HCT116 (cell line): Measurements from ENCODE around the gene STK32B. TPM values are rescaled to one million over a fixed set of nuclear protein-coding genes. Genes with fewer than 3 reads are reported as not detected.

ENCODE experiments used
- ATAC-seq: fragments of 200-7000 bp; cut with Tn5 transposase; 2 replicates; pipeline ENCODE4 v1.9.1; 2020; ENCODE audit warnings: mild to moderate bottlenecking, moderate library complexity
- BruUV-seq: library from RNA; stranded (reverse); fragments of 400-500 nt; replicated peaks from 2 replicates; lab custom pipeline; 2021; lab: Mats Ljungman, UMichigan
- CTCF ChIA-PET: fragments of 300-600 bp; sonication (Branson Sonifier 250); formaldehyde crosslinking; loops from one replicate; lab custom pipeline; 2021; ENCODE audit warnings: antibody characterized with exemption; lab: Charles Lee
- POLR2A ChIA-PET: fragments of 300-600, 350-600 bp; sonication (Branson Sonifier 250); formaldehyde crosslinking; loops from one replicate; lab custom pipeline; 2021; ENCODE audit warnings: antibody characterized with exemption; lab: Charles Lee
- RAD21 ChIA-PET, 2 experiments: fragments of 300-600 bp; sonication (Branson Sonifier 250); formaldehyde crosslinking; loops; one replicate each; lab custom pipeline; 2023; ENCODE audit warnings: low total read pairs in 2 of 2; ENCODE audit not compliant: uncharacterized antibody in 2 of 2, unreplicated experiment in 2 of 2, low non-redundant PET in 1 of 2; lab: Charles Lee
- DNase-seq: peaks from one replicate; pipeline ENCODE4 v3.0.0-alpha.2; 2010; ENCODE audit warnings: low read depth, low spot score
- H2AFZ ChIP-seq: fragments of 200-600 bp; shearing (Covaris generic), sonication (generic); 2 replicates; pipeline ENCODE4 v1.6.1; 2017; ENCODE audit warnings: low read depth, mixed run types, mixed read lengths, antibody characterized with exemption, low read length; ENCODE audit not compliant: poor library complexity, severe bottlenecking
- H3K27ac ChIP-seq: 2 replicates; pipeline ENCODE4 v1.5.1; 2012; ENCODE audit warnings: low read depth, low read length
- H3K27me3 ChIP-seq: fragments of 200-600 bp; sonication (generic); 2 replicates; pipeline ENCODE4 v1.6.1; 2016; ENCODE audit warnings: mixed run types, low read length, mixed read lengths; ENCODE audit not compliant: insufficient read depth
- H3K36me3 ChIP-seq, 2 experiments: fragments of 200-500 bp in 1 of 2; fragments of 200-600 bp in 1 of 2; sonication (Bioruptor generic) in 1 of 2; sonication (generic) in 1 of 2; 2 replicates each; pipeline versions ENCODE4 v1.5.1 to v1.6.1; 2014 to 2016; ENCODE audit warnings: low read length in 2 of 2, inconsistent platforms in 1 of 2, mixed read lengths in 1 of 2, mixed run types in 1 of 2; ENCODE audit not compliant: insufficient read depth in 2 of 2, control insufficient read depth in 1 of 2
- H3K4me1 ChIP-seq, 2 experiments: fragments of 200-600 bp in 1 of 2; sonication (generic) in 1 of 2; 2 replicates each; pipeline versions ENCODE4 v1.5.1 to v1.6.1; 2012 to 2017; ENCODE audit warnings: low read length in 2 of 2, inconsistent platforms in 1 of 2, mild to moderate bottlenecking in 1 of 2, mixed read lengths in 1 of 2, mixed run types in 1 of 2, moderate library complexity in 1 of 2; ENCODE audit not compliant: insufficient read depth in 2 of 2, control insufficient read depth in 1 of 2
- H3K4me2 ChIP-seq: fragments of 200-600 bp; sonication (generic); 2 replicates; pipeline ENCODE4 v1.6.1; 2017; ENCODE audit warnings: mixed run types, low read length, mixed read lengths
- H3K4me3 ChIP-seq, 2 experiments: fragments of 200-600 bp in 1 of 2; sonication (generic) in 1 of 2; replicated peaks in 1 of 2; 2 replicates each; pipeline ENCODE4 v1.5.1; 2011 to 2016; ENCODE audit warnings: low read length in 2 of 2, control low read depth in 1 of 2, low read depth in 1 of 2, mild to moderate bottlenecking in 1 of 2, mixed read lengths in 1 of 2, mixed run types in 1 of 2
- H3K79me2 ChIP-seq: fragments of 200-600 bp; sonication (generic); 2 replicates; pipeline ENCODE4 v1.6.1; 2017; ENCODE audit warnings: mild to moderate bottlenecking, mixed run types, low read length, moderate library complexity, mixed read lengths; ENCODE audit not compliant: insufficient read depth
- H3K9ac ChIP-seq: fragments of 200-600 bp; sonication (generic); 2 replicates; pipeline ENCODE4 v1.6.1; 2016; ENCODE audit warnings: low read length, mixed read lengths
- H3K9me2 ChIP-seq: fragments of 200-600 bp; sonication (generic), shearing (Covaris generic); 2 replicates; pipeline ENCODE4 v1.6.1; 2017; ENCODE audit warnings: mixed run types, mild to moderate bottlenecking, moderate library complexity; ENCODE audit not compliant: insufficient read depth
- H3K9me3 ChIP-seq, 2 experiments: fragments of 200-500 bp in 1 of 2; fragments of 200-600 bp in 1 of 2; sonication (Bioruptor generic) in 1 of 2; sonication (generic) in 1 of 2; 2 replicates each; pipeline ENCODE4 v1.6.1; 2014 to 2017; ENCODE audit warnings: low read length in 2 of 2, mixed read lengths in 2 of 2, inconsistent platforms in 1 of 2, low read depth in 1 of 2, mild to moderate bottlenecking in 1 of 2, mixed run types in 1 of 2, moderate library complexity in 1 of 2; ENCODE audit not compliant: control insufficient read depth in 1 of 2, insufficient read depth in 1 of 2
- H4K20me1 ChIP-seq: fragments of 200-600 bp; sonication (generic), shearing (Covaris generic); 2 replicates; pipeline ENCODE4 v1.6.1; 2017; ENCODE audit warnings: mixed run types, mild to moderate bottlenecking, moderate library complexity; ENCODE audit not compliant: insufficient read depth
- CTCF ChIP-seq, 3 experiments: fragments of 200-600 bp in 1 of 3; sonication (generic) in 1 of 3; IDR thresholded peaks in 2 of 3; conservative IDR thresholded peaks in 1 of 3; 2 replicates each; pipeline ENCODE4 v1.5.1; 2012 to 2017; ENCODE audit warnings: low read depth in 2 of 3, low read length in 2 of 3, antibody characterized with exemption in 1 of 3, borderline replicate concordance in 1 of 3, control low read depth in 1 of 3, mild to moderate bottlenecking in 1 of 3, mixed read lengths in 1 of 3, mixed run types in 1 of 3, moderate library complexity in 1 of 3; ENCODE audit not compliant: insufficient read depth in 1 of 3
- POLR2A ChIP-seq: IDR thresholded peaks from 2 replicates; pipeline ENCODE4 v1.7.0; 2011; ENCODE audit warnings: borderline replicate concordance; ENCODE audit not compliant: insufficient read depth, insufficient read length; ENCODE audit errors: extremely low read depth
- POLR2AphosphoS5 ChIP-seq: IDR thresholded peaks from 2 replicates; pipeline ENCODE4 v1.6.1; 2011; ENCODE audit warnings: mild to moderate bottlenecking, low read depth, low read length, moderate library complexity
- RAD21 ChIP-seq: IDR thresholded peaks from 2 replicates; pipeline ENCODE4 v1.6.1; 2012; ENCODE audit warnings: low read depth, mild to moderate bottlenecking
- SIN3A ChIP-seq: IDR thresholded peaks from 2 replicates; pipeline ENCODE4 v1.6.1; 2012; ENCODE audit warnings: low read depth
- SP1 ChIP-seq: IDR thresholded peaks from 2 replicates; pipeline ENCODE4 v1.6.1; 2012; ENCODE audit warnings: low read depth
- ZBTB33 ChIP-seq: IDR thresholded peaks from 2 replicates; pipeline ENCODE4 v1.6.1; 2011; ENCODE audit warnings: mild to moderate bottlenecking, low read length, moderate library complexity; ENCODE audit not compliant: insufficient replicate concordance; ENCODE audit errors: extremely low read depth
- ZFX ChIP-seq: fragments of 450-650 bp; IDR thresholded peaks from 2 replicates; pipeline ENCODE4 v1.6.1; 2017
- intact Hi-C: fragments of 100-400 bp; cut with micrococcal nuclease; formaldehyde crosslinking; loops from 2 replicates; pipeline ENCODE4 v1.10.0; 2022
- total RNA-seq: library from RNA; stranded (reverse); gene quantifications from one replicate; pipeline ENCODE4 v1.2.1, GENCODE V29; 2021; ENCODE audit not compliant: unreplicated experiment

The STK32B gene
- total RNA-seq, 1 experiment from 2014 or later = not detected

GRCh38 chr4:5118994-5119835, 67.9 kb downstream of the STK32B start:
- H4K20me1 ChIP-seq = no peaks in the 10 kb centered on the region; the same call in 1 of the 2 replicates
- POLR2A ChIA-PET = no interaction called here
- no peak overlapping the region for H3K9ac ChIP-seq
- no peaks in the 10 kb centered on the region for H3K9me3 ChIP-seq
- no peaks in the 10 kb centered on the region for H3K4me1 ChIP-seq
- no peaks in the 10 kb centered on the region for H3K36me3 ChIP-seq
- ATAC-seq (no peak), DNase-seq (no peak)
- TF ChIP-seq POLR2AphosphoS5 = no peak
- TF ChIP-seq ZBTB33 = no peak
- no peak for TF ChIP-seq CTCF (IDR thresholded peaks at IDR 0.05 in 2 of 3, conservative IDR thresholded peaks at IDR 0.05 in 1 of 3; ENCODE audit: borderline replicate concordance in 1 of 3, insufficient read depth in 1 of 3, low read depth in 2 of 3, low read length in 2 of 3)
- TF ChIP-seq SP1 = no peak
- TF ChIP-seq SIN3A = no peak
- TF ChIP-seq RAD21 = no peak
- TF ChIP-seq POLR2A = no peak
- TF ChIP-seq ZFX = no peak
- H3K4me3 ChIP-seq = no peak overlapping the region
- no TSS peak for BruUV-seq
- H3K79me2 ChIP-seq = no peaks in the 10 kb centered on the region
- H3K4me2 ChIP-seq = no peak overlapping the region
- intact Hi-C loops = no loop called here
- no peak overlapping the region for H2AFZ ChIP-seq
- peaks cover 54% of the 10 kb centered on the region for H3K27me3 ChIP-seq
- CTCF ChIA-PET = no interaction called here
- H3K27ac ChIP-seq = no peak overlapping the region
- RAD21 ChIA-PET = no interaction called here
- no peaks in the 10 kb centered on the region for H3K9me2 ChIP-seq
